ENCODE data around the gene STK17A.

DNA sequence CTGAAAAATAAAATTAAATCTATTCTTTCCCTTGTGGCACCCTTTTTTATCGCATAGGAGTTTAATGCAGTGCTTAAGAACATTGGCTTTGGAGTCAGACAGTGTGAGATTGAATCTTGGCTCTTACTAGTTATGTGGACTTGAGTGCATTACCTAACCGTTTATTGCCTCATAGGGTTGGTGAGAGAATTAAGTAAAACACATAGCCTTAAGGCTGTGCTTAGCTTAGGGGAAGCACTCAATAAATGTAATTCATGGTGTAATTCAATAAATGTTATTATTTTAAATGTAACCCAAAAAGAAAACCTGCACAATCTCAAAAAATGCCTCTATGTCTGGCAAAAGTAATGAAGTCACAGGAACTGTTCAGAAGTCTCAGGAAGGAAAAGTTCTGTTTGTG lies 2.7 kb downstream of the STK17A start:
- TF ChIP-seq SIN3A (IDR thresholded peaks at IDR 0.05; ENCODE audit: borderline replicate concordance, insufficient read depth, low read length): no peak
- no peak for TF ChIP-seq TAF1 (IDR thresholded peaks at IDR 0.05; ENCODE audit: borderline replicate concordance, insufficient read depth, low read length)
- TF ChIP-seq POLR2AphosphoS5 (IDR thresholded peaks at IDR 0.05; ENCODE audit: low read depth, low read length): no peak
